ENCODE results near the gene GPD2.

Gene GPD2

DNA sequence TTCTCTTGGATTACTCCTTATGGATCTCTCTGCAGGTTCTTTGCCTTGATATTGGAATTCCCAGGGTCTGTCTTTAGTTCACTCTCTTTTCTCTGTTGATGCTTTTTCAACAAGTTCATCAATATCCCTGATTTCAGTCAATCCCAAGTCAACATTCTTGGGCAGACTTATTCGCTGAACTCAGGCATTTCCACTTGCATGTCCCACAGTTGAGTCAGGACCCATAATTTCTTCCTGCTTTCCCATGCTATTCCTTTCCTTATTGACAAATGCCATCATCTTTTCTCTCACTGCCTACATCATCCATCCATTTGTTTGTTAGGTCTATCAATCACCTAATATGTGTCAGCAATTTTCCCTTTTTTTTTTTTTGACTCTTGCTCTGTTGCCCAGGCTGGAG lies 11.6 kb downstream of the GPD2 start:
- Histone ChIP-seq H4K20me1 (ENCODE audit: insufficient read depth, low read length, poor library complexity, severe bottlenecking) (no peaks in the 10 kb centered on the region), H3F3A (ENCODE audit: low read depth) (no peaks in the 10 kb centered on the region), H3K27me3 (ENCODE audit: insufficient read depth, low read length, poor library complexity, severe bottlenecking) (no peaks in the 10 kb centered on the region), H2AFZ (ENCODE audit: low read length) (no peak overlapping the region), H3K9me3 (ENCODE audit: insufficient read depth, low read depth, low read length) (no peaks in the 10 kb centered on the region), H3K9me2 (replicated peaks; ENCODE audit: low read depth, low read length) (no peaks in the 10 kb centered on the region), H3K36me3 (ENCODE audit: insufficient read depth, low read length) (no peaks in the 10 kb centered on the region), H3K4me3 (ENCODE audit: low read length, poor library complexity, severe bottlenecking) (no peak overlapping the region), H3K79me2 (ENCODE audit: insufficient read depth, low read length) (peaks cover 4% of the 10 kb centered on the region; the same call in 1 of the 2 replicates), H3K9ac (ENCODE audit: low read depth, low read length, poor library complexity, severe bottlenecking) (no peak overlapping the region), H3K4me2 (ENCODE audit: low read depth, low read length, poor library complexity, severe bottlenecking) (no peak overlapping the region), H3K4me1 (ENCODE audit: insufficient read depth, low read length, poor library complexity, severe bottlenecking) (peaks cover 13% of the 10 kb centered on the region)
- TF ChIP-seq, protein P1, sequence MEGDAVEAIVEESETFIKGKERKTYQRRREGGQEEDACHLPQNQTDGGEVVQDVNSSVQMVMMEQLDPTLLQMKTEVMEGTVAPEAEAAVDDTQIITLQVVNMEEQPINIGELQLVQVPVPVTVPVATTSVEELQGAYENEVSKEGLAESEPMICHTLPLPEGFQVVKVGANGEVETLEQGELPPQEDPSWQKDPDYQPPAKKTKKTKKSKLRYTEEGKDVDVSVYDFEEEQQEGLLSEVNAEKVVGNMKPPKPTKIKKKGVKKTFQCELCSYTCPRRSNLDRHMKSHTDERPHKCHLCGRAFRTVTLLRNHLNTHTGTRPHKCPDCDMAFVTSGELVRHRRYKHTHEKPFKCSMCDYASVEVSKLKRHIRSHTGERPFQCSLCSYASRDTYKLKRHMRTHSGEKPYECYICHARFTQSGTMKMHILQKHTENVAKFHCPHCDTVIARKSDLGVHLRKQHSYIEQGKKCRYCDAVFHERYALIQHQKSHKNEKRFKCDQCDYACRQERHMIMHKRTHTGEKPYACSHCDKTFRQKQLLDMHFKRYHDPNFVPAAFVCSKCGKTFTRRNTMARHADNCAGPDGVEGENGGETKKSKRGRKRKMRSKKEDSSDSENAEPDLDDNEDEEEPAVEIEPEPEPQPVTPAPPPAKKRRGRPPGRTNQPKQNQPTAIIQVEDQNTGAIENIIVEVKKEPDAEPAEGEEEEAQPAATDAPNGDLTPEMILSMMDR (conservative IDR thresholded peaks at IDR 0.05; ENCODE audit: low read length) = no peak
- no peak for TF ChIP-seq EZH2phosphoT487 (IDR thresholded peaks at IDR 0.05; ENCODE audit: borderline replicate concordance)

DNA sequence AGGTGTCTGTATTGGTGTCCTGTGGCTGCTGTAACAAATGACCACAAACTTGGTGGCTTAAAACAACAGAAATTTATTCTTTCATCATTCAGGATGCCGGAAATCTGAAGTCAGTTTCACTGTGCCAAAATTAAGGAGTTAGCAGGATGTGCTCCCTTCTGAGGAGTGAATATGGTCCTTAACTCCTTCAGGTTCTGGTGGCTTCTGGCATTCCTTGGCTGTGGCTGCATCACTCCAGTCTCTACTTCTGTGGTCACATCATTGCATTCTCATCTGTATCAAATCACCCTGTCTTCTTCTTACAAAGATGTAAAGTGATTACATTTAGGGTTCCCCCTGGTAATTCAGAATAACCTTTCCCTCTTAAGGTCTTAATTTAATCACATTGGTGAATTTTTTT lies 12.6 kb downstream of the GPD2 start:
- Histone ChIP-seq H3K9ac (ENCODE audit: low read depth, low read length, poor library complexity, severe bottlenecking) (no peak overlapping the region), H3K79me2 (ENCODE audit: insufficient read depth, low read length) (peaks cover 4% of the 10 kb centered on the region; the same call in 1 of the 2 replicates), H3K9me2 (replicated peaks; ENCODE audit: low read depth, low read length) (no peaks in the 10 kb centered on the region), H3K27me3 (ENCODE audit: insufficient read depth, low read length, poor library complexity, severe bottlenecking) (no peaks in the 10 kb centered on the region), H3K36me3 (ENCODE audit: insufficient read depth, low read length) (no peaks in the 10 kb centered on the region), H2AFZ (ENCODE audit: low read length) (no peak overlapping the region), H3F3A (ENCODE audit: low read depth) (no peaks in the 10 kb centered on the region), H3K4me1 (ENCODE audit: insufficient read depth, low read length, poor library complexity, severe bottlenecking) (peaks cover 13% of the 10 kb centered on the region), H4K20me1 (ENCODE audit: insufficient read depth, low read length, poor library complexity, severe bottlenecking) (no peaks in the 10 kb centered on the region), H3K4me2 (ENCODE audit: low read depth, low read length, poor library complexity, severe bottlenecking) (no peak overlapping the region), H3K9me3 (ENCODE audit: insufficient read depth, low read depth, low read length) (no peaks in the 10 kb centered on the region), H3K4me3 (ENCODE audit: low read length, poor library complexity, severe bottlenecking) (no peak overlapping the region)
- no peak for TF ChIP-seq EZH2phosphoT487 (IDR thresholded peaks at IDR 0.05; ENCODE audit: borderline replicate concordance)
- TF ChIP-seq, protein P1 (conservative IDR thresholded peaks at IDR 0.05; ENCODE audit: low read length) = no peak

- H3K9me3 ChIP-seq (ENCODE audit: insufficient read depth, low read depth, low read length) = no peaks in the 10 kb centered on the region
- no peaks in the 10 kb centered on the region for H3K9me2 ChIP-seq (replicated peaks; ENCODE audit: low read depth, low read length)
- H3F3A ChIP-seq (ENCODE audit: low read depth) = no peaks in the 10 kb centered on the region
- no peaks in the 10 kb centered on the region for H3K4me1 ChIP-seq (ENCODE audit: insufficient read depth, low read length, poor library complexity, severe bottlenecking)
- H4K20me1 ChIP-seq (ENCODE audit: insufficient read depth, low read length, poor library complexity, severe bottlenecking) = no peaks in the 10 kb centered on the region
- no peak overlapping the region for H2AFZ ChIP-seq (ENCODE audit: low read length)
- no peak overlapping the region for H3K4me2 ChIP-seq (ENCODE audit: low read depth, low read length, poor library complexity, severe bottlenecking)
- no peak overlapping the region for H3K9ac ChIP-seq (ENCODE audit: low read depth, low read length, poor library complexity, severe bottlenecking)
- no peak overlapping the region for H3K4me3 ChIP-seq (ENCODE audit: low read length, poor library complexity, severe bottlenecking)
- TF ChIP-seq EZH2phosphoT487 (IDR thresholded peaks at IDR 0.05; ENCODE audit: borderline replicate concordance) = no peak
- TF ChIP-seq, protein P1 (conservative IDR thresholded peaks at IDR 0.05; ENCODE audit: low read length) = no peak
- no peaks in the 10 kb centered on the region for H3K79me2 ChIP-seq (ENCODE audit: insufficient read depth, low read length)
- no peaks in the 10 kb centered on the region for H3K36me3 ChIP-seq (ENCODE audit: insufficient read depth, low read length)
- H3K27me3 ChIP-seq (ENCODE audit: insufficient read depth, low read length, poor library complexity, severe bottlenecking) = no peaks in the 10 kb centered on the region
Observed at GRCh38 chr2:156452971-156453370, 16.8 kb downstream of the GPD2 start.
